Measurements from ENCODE around the gene DENND1B.

DNA sequence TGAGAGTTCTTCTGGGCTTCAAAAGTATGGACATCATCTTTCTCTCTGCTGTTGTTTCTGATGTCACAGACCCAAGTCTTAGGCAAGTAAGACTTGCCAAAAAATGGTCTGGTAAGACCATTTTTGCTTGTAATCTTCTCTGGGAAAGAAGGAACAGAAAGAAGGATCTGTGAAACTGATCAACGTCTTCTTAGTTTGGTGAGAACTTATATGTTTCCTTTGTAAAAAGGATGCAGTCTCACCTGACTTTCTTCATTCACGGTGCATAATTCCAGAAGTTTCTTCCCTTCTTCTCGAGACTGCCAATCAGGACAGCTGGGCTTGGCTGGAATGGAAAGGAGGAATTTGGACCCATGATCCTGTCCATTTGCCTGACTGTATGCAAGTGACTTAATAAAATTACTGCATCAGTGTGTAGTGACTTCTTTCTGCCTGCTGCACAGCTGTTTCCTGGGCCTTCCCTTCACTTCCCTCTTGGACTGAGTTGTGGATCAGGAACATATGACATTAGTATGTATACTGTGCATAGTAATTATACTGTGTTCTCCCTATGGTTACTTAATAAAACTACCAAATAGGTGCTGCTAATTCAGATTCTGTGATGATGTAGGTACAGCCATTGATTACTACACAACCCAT lies 7.6 kb upstream of the DENND1B start:
- TF ChIP-seq CTCF (conservative IDR thresholded peaks at IDR 0.05; ENCODE audit: low read length) = no peak
- no peak for TF ChIP-seq EZH2phosphoT487 (IDR thresholded peaks at IDR 0.05; ENCODE audit: borderline replicate concordance)
